ENCODE measurements around the gene ADGRV1.

DNA sequence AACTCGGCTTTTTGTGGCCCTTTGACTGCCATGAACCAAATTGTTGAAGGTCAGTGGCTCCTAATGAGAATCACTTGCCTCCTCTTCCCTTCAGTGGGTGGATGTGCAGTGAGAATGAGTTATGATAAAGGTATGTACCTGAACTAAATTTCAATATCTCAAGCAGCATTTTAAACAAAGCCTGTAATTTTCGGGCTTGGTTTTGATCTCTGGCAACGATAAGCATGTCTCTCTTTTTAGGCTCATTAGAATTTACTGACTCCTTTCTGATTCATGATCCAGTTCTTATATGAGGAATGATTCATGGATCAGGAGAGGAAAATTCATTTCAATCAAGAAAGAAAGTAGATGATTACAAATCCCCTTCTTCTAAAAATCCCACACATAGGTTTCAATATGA, 519.0 kb downstream of the ADGRV1 start:
- TF ChIP-seq, protein P1, sequence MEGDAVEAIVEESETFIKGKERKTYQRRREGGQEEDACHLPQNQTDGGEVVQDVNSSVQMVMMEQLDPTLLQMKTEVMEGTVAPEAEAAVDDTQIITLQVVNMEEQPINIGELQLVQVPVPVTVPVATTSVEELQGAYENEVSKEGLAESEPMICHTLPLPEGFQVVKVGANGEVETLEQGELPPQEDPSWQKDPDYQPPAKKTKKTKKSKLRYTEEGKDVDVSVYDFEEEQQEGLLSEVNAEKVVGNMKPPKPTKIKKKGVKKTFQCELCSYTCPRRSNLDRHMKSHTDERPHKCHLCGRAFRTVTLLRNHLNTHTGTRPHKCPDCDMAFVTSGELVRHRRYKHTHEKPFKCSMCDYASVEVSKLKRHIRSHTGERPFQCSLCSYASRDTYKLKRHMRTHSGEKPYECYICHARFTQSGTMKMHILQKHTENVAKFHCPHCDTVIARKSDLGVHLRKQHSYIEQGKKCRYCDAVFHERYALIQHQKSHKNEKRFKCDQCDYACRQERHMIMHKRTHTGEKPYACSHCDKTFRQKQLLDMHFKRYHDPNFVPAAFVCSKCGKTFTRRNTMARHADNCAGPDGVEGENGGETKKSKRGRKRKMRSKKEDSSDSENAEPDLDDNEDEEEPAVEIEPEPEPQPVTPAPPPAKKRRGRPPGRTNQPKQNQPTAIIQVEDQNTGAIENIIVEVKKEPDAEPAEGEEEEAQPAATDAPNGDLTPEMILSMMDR (IDR thresholded peaks at IDR 0.05; ENCODE audit: insufficient read depth, low read length), result no peak
- TF ChIP-seq POLR2AphosphoS5 (IDR thresholded peaks at IDR 0.05; ENCODE audit: low read depth) (no peak), REST (IDR thresholded peaks at IDR 0.05; ENCODE audit: insufficient replicate concordance, low read depth) (no peak)

Data from HL-60 (cell line).